ENCODE results near the gene NADK2.

The NADK2 gene

DNA sequence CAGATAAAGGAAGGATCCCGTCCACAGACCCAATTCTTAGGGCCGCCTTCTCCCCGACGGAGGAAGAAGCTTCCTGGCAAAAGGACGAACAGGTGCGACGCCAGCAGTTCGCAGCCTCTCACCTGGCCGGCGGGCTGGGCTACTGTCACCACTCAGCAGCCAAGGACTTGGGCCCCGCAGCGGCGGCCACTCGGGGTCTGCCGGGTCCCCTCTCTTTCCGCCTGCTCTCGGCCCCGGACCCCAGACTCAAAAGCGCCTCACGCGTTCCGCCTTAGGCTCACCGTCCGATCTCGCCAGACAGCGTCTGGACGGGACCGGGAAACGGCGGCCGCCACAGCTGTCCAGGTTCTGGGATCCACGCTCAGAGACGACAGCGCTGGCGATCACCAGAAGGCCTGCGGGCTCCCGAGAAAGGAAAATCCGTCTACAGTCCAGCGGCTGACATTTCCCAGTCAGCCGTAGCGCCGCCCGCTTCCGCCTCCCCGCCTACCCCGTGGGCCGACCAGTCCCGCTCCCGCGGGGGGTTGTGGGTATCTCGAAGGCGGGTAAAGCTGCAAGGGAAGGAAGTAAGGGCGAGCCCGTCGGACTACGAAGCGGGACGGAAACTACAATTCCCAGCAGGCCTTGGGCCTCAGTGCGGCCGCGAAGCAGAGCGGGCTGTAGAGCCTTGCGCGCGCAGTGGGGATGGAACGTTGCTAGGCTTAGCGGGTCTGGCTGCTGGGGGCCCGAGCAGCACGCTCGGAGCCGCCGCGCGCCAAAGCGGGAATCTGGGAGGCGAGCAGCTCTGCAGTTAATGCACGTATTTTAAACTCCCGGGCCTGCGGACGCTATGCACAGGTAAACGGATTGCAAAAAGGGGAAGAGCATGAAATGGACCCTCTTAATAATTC lies 90.0 kb downstream of the NADK2 start, which contains the start of the genes LMBRD2 and SKP2 (continued):
- TF ChIP-seq, protein P1, sequence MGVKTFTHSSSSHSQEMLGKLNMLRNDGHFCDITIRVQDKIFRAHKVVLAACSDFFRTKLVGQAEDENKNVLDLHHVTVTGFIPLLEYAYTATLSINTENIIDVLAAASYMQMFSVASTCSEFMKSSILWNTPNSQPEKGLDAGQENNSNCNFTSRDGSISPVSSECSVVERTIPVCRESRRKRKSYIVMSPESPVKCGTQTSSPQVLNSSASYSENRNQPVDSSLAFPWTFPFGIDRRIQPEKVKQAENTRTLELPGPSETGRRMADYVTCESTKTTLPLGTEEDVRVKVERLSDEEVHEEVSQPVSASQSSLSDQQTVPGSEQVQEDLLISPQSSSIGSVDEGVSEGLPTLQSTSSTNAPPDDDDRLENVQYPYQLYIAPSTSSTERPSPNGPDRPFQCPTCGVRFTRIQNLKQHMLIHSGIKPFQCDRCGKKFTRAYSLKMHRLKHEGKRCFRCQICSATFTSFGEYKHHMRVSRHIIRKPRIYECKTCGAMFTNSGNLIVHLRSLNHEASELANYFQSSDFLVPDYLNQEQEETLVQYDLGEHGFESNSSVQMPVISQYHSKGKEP (tag by site-specific recombination; IDR thresholded peaks at IDR 0.05) = no peak; the same call in 1 of the 2 replicates
- TF ChIP-seq ZNF266 (tag by site-specific recombination; IDR thresholded peaks at IDR 0.05; ENCODE audit: low read depth) (no peak), ZNF510 (tag by site-specific recombination; IDR thresholded peaks at IDR 0.05; ENCODE audit: insufficient replicate concordance) (no peak), ZNF747 (tag by site-specific recombination; IDR thresholded peaks at IDR 0.05) (no peak), IKZF3 (tag by site-specific recombination; IDR thresholded peaks at IDR 0.05) (peak; percentile 33; the same call in 1 of the 2 replicates), ZBTB17 (tag by site-specific recombination; IDR thresholded peaks at IDR 0.05) (peak; percentile 99), ZNF654 (tag by site-specific recombination; IDR thresholded peaks at IDR 0.05; ENCODE audit: low read depth) (0 out of 2 replicates have a peak, but pooled peaks have one; percentile 9), HOXC10 (CRISPR knock-in tag; IDR thresholded peaks at IDR 0.05) (0 out of 2 replicates have a peak, but pooled peaks have one; percentile 17), ZNF530 (tag by site-specific recombination; IDR thresholded peaks at IDR 0.05; ENCODE audit: low read depth) (no peak), KLF8 (tag by site-specific recombination; IDR thresholded peaks at IDR 0.05) (peak; percentile 79), ZNF660 (tag by site-specific recombination; IDR thresholded peaks at IDR 0.05) (peak; percentile 49), ZNF610 (tag by site-specific recombination; IDR thresholded peaks at IDR 0.05; ENCODE audit: borderline replicate concordance) (peak; percentile 74), ZNF473 (tag by site-specific recombination; IDR thresholded peaks at IDR 0.05) (no peak), ZNF658 (tag by site-specific recombination; IDR thresholded peaks at IDR 0.05) (no peak), ZBTB21 (tag by site-specific recombination; IDR thresholded peaks at IDR 0.05) (no peak), WT1 (tag by site-specific recombination; IDR thresholded peaks at IDR 0.05) (no peak), ZNF133 (tag by site-specific recombination; IDR thresholded peaks at IDR 0.05) (no peak)
- TF ChIP-seq, protein P2, sequence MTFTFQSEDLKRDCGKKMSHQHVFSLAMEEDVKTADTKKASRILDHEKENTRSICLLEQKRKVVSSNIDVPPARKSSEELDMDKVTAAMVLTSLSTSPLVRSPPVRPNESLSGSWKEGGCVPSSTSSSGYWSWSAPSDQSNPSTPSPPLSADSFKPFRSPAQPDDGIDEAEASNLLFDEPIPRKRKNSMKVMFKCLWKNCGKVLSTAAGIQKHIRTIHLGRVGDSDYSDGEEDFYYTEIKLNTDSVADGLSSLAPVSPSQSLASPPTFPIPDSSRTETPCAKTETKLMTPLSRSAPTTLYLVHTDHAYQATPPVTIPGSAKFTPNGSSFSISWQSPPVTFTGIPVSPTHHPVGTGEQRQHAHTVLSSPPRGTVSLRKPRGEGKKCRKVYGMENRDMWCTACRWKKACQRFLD (tag by site-specific recombination; IDR thresholded peaks at IDR 0.05) = no peak
- TF ChIP-seq, protein P3, sequence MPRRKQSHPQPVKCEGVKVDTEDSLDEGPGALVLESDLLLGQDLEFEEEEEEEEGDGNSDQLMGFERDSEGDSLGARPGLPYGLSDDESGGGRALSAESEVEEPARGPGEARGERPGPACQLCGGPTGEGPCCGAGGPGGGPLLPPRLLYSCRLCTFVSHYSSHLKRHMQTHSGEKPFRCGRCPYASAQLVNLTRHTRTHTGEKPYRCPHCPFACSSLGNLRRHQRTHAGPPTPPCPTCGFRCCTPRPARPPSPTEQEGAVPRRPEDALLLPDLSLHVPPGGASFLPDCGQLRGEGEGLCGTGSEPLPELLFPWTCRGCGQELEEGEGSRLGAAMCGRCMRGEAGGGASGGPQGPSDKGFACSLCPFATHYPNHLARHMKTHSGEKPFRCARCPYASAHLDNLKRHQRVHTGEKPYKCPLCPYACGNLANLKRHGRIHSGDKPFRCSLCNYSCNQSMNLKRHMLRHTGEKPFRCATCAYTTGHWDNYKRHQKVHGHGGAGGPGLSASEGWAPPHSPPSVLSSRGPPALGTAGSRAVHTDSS (tag by site-specific recombination; IDR thresholded peaks at IDR 0.05) = no peak
- TF ChIP-seq, protein P4, sequence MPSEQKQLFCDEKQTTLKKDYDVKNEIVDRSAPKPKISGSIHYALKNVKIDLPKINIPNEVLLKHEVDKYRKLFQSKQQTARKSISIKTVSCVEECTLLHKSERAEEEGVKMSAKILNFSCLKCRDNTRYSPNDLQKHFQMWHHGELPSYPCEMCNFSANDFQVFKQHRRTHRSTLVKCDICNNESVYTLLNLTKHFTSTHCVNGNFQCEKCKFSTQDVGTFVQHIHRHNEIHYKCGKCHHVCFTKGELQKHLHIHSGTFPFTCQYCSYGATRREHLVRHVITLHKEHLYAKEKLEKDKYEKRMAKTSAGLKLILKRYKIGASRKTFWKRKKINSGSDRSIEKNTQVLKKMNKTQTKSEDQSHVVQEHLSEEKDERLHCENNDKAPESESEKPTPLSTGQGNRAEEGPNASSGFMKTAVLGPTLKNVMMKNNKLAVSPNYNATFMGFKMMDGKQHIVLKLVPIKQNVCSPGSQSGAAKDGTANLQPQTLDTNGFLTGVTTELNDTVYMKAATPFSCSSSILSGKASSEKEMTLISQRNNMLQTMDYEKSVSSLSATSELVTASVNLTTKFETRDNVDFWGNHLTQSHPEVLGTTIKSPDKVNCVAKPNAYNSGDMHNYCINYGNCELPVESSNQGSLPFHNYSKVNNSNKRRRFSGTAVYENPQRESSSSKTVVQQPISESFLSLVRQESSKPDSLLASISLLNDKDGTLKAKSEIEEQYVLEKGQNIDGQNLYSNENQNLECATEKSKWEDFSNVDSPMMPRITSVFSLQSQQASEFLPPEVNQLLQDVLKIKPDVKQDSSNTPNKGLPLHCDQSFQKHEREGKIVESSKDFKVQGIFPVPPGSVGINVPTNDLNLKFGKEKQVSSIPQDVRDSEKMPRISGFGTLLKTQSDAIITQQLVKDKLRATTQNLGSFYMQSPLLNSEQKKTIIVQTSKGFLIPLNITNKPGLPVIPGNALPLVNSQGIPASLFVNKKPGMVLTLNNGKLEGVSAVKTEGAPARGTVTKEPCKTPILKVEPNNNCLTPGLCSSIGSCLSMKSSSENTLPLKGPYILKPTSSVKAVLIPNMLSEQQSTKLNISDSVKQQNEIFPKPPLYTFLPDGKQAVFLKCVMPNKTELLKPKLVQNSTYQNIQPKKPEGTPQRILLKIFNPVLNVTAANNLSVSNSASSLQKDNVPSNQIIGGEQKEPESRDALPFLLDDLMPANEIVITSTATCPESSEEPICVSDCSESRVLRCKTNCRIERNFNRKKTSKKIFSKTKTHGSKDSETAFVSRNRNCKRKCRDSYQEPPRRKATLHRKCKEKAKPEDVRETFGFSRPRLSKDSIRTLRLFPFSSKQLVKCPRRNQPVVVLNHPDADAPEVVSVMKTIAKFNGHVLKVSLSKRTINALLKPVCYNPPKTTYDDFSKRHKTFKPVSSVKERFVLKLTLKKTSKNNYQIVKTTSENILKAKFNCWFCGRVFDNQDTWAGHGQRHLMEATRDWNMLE (tag by site-specific recombination; conservative IDR thresholded peaks at IDR 0.05; ENCODE audit: low read depth) = peak; percentile 42; the same call in 1 of the 2 replicates
- TF ChIP-seq, protein P5, sequence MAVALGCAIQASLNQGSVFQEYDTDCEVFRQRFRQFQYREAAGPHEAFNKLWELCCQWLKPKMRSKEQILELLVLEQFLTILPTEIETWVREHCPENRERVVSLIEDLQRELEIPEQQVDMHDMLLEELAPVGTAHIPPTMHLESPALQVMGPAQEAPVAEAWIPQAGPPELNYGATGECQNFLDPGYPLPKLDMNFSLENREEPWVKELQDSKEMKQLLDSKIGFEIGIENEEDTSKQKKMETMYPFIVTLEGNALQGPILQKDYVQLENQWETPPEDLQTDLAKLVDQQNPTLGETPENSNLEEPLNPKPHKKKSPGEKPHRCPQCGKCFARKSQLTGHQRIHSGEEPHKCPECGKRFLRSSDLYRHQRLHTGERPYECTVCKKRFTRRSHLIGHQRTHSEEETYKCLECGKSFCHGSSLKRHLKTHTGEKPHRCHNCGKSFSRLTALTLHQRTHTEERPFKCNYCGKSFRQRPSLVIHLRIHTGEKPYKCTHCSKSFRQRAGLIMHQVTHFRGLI (tag by site-specific recombination; IDR thresholded peaks at IDR 0.05) = no peak
- TF ChIP-seq, protein P6, sequence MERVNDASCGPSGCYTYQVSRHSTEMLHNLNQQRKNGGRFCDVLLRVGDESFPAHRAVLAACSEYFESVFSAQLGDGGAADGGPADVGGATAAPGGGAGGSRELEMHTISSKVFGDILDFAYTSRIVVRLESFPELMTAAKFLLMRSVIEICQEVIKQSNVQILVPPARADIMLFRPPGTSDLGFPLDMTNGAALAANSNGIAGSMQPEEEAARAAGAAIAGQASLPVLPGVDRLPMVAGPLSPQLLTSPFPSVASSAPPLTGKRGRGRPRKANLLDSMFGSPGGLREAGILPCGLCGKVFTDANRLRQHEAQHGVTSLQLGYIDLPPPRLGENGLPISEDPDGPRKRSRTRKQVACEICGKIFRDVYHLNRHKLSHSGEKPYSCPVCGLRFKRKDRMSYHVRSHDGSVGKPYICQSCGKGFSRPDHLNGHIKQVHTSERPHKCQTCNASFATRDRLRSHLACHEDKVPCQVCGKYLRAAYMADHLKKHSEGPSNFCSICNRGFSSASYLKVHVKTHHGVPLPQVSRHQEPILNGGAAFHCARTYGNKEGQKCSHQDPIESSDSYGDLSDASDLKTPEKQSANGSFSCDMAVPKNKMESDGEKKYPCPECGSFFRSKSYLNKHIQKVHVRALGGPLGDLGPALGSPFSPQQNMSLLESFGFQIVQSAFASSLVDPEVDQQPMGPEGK (tag by site-specific recombination; IDR thresholded peaks at IDR 0.05) = peak; percentile 87
- TF ChIP-seq, protein P7, sequence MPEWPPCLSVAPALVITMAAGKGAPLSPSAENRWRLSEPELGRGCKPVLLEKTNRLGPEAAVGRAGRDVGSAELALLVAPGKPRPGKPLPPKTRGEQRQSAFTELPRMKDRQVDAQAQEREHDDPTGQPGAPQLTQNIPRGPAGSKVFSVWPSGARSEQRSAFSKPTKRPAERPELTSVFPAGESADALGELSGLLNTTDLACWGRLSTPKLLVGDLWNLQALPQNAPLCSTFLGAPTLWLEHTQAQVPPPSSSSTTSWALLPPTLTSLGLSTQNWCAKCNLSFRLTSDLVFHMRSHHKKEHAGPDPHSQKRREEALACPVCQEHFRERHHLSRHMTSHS (tag by site-specific recombination; IDR thresholded peaks at IDR 0.05) = no peak
